Neuronal stem cell (in vitro differentiated cells): Measurements from ENCODE around the gene XKR7.

ENCODE experiments used
- DNase-seq: peaks from one replicate; pipeline ENCODE4 v3.0.0-alpha.2; 2013; ENCODE audit warnings: low spot score
- H2AFZ ChIP-seq: one replicate; pipeline ENCODE4 v1.6.1; 2013; ENCODE audit warnings: mild to moderate bottlenecking, low read length, inconsistent platforms
- H2AK5ac ChIP-seq: 2 replicates; pipeline ENCODE4 v1.6.1; 2013; ENCODE audit warnings: low read depth, mild to moderate bottlenecking, inconsistent platforms, low read length, moderate library complexity, mixed read lengths
- H2BK120ac ChIP-seq: 2 replicates; pipeline ENCODE4 v1.6.1; 2013; ENCODE audit warnings: low read depth, mild to moderate bottlenecking, inconsistent platforms, low read length, moderate library complexity, mixed read lengths
- H2BK12ac ChIP-seq: one replicate; pipeline ENCODE4 v1.6.1; 2013; ENCODE audit warnings: low read length, inconsistent platforms
- H2BK15ac ChIP-seq: 2 replicates; pipeline ENCODE4 v1.6.1; 2013; ENCODE audit warnings: mild to moderate bottlenecking, low read length, inconsistent platforms, mixed read lengths
- H2BK5ac ChIP-seq: one replicate; pipeline ENCODE4 v1.6.1; 2013; ENCODE audit warnings: inconsistent platforms, mild to moderate bottlenecking, low read length, moderate library complexity
- H3K14ac ChIP-seq: one replicate; pipeline ENCODE4 v1.6.1; 2013; ENCODE audit warnings: low read length, inconsistent platforms
- H3K18ac ChIP-seq: 2 replicates; pipeline ENCODE4 v1.6.1; 2013; ENCODE audit warnings: low read length, inconsistent platforms
- H3K23ac ChIP-seq: 2 replicates; pipeline ENCODE4 v1.6.1; 2013; ENCODE audit warnings: low read depth, mild to moderate bottlenecking, mixed read lengths, low read length, inconsistent platforms; ENCODE audit not compliant: poor library complexity
- H3K27ac ChIP-seq: replicated peaks from 3 replicates; pipeline ENCODE4 v1.5.1; 2013; ENCODE audit warnings: low read length, inconsistent platforms
- H3K27me3 ChIP-seq, 3 experiments: 2 replicates each; pipeline ENCODE4 v1.6.1; 2013; ENCODE audit warnings: low read length in 3 of 3, mild to moderate bottlenecking in 2 of 3, inconsistent platforms in 1 of 3, low read depth in 1 of 3, mixed read lengths in 1 of 3, moderate library complexity in 1 of 3; ENCODE audit not compliant: control insufficient read depth in 3 of 3, insufficient read depth in 3 of 3
- H3K36me3 ChIP-seq, 2 donors: replicated peaks in 1 of 2; 2 replicates each; pipeline ENCODE4 v1.6.1; 2013; ENCODE audit warnings: low read length in 2 of 2; ENCODE audit not compliant: control insufficient read depth in 2 of 2, insufficient read depth in 2 of 2
- H3K4ac ChIP-seq: 2 replicates; pipeline ENCODE4 v1.6.1; 2013; ENCODE audit warnings: inconsistent platforms, mild to moderate bottlenecking, low read length, moderate library complexity
- H3K4me1 ChIP-seq, 2 donors: 1 replicate in 1 of 2; 2 replicates in 1 of 2; pipeline ENCODE4 v1.6.1; 2013; ENCODE audit warnings: low read length in 2 of 2, low read depth in 1 of 2; ENCODE audit not compliant: control insufficient read depth in 2 of 2, insufficient read depth in 1 of 2
- H3K4me2 ChIP-seq: one replicate; pipeline ENCODE4 v1.6.1; 2013; ENCODE audit warnings: mild to moderate bottlenecking, low read length, inconsistent platforms; ENCODE audit not compliant: insufficient read depth, poor library complexity, severe bottlenecking
- H3K4me3 ChIP-seq, 2 donors: 2 replicates each; pipeline ENCODE4 v1.5.1; 2013; ENCODE audit warnings: low read length in 2 of 2, mild to moderate bottlenecking in 2 of 2, inconsistent platforms in 1 of 2, moderate library complexity in 1 of 2
- H3K79me1 ChIP-seq: one replicate; pipeline ENCODE4 v1.6.1; 2013; ENCODE audit warnings: low read depth, mild to moderate bottlenecking, inconsistent platforms, low read length, moderate library complexity
- H3K9ac ChIP-seq: one replicate; pipeline ENCODE4 v1.6.1; 2013; ENCODE audit warnings: mild to moderate bottlenecking, low read depth, low read length, inconsistent platforms; ENCODE audit not compliant: poor library complexity
- H3K9me3 ChIP-seq, 2 donors: replicated peaks in 1 of 2; 2 replicates each; pipeline versions ENCODE3 to v1.6.1; 2013; ENCODE audit warnings: low read length in 2 of 2, mild to moderate bottlenecking in 2 of 2, inconsistent platforms in 1 of 2, low read depth in 1 of 2, mixed read lengths in 1 of 2, moderate library complexity in 1 of 2; ENCODE audit not compliant: control insufficient read depth in 2 of 2, insufficient read depth in 1 of 2
- H4K8ac ChIP-seq: one replicate; pipeline ENCODE4 v1.6.1; 2013; ENCODE audit warnings: low read depth, mild to moderate bottlenecking, inconsistent platforms, low read length, moderate library complexity
- H4K91ac ChIP-seq: one replicate; pipeline ENCODE4 v1.6.1; 2013; ENCODE audit warnings: low read length, low read depth, mild to moderate bottlenecking, inconsistent platforms; ENCODE audit not compliant: poor library complexity
- WGBS, 2 donors: extraction: QIAGEN DNeasy Blood & Tissue Kit; methylation state at CpG; one replicate each; pipeline ENCODE4 v1.1.7; 2013; ENCODE audit warnings: missing lambda C conversion rate in 2 of 2, mixed read lengths in 1 of 2; ENCODE audit not compliant: insufficient read length in 2 of 2, insufficient replicate concordance in 1 of 2; ENCODE audit errors: extremely low coverage in 2 of 2; 5-methylcytosine and 5-hydroxymethylcytosine counted together

XKR7 gene

GRCh38 chr20:31939661-31940060, 28.3 kb upstream of the XKR7 start:
- H2BK5ac ChIP-seq, result no peak overlapping the region
- H4K91ac ChIP-seq, result no peak overlapping the region
- H3K36me3 ChIP-seq, result peaks cover 6 to 7% of the 10 kb centered on the region in 2 donors
- H3K27me3 ChIP-seq, result peaks cover 0 to 5% (median 0%) of the 10 kb centered on the region in 3 experiments
- no peak overlapping the region for H2BK15ac ChIP-seq
- H2AFZ ChIP-seq, result no peak overlapping the region
- no peak overlapping the region for H3K14ac ChIP-seq
- H3K18ac ChIP-seq, result no peak overlapping the region
- H2AK5ac ChIP-seq, result no peak overlapping the region
- H3K4me2 ChIP-seq, result no peak overlapping the region
- H4K8ac ChIP-seq, result no peak overlapping the region
- H3K27ac ChIP-seq, result no peak overlapping the region
- no peaks in the 10 kb centered on the region for H3K9me3 ChIP-seq
- H3K79me1 ChIP-seq, result no peaks in the 10 kb centered on the region
- no peak overlapping the region for H3K4me3 ChIP-seq
- H3K9ac ChIP-seq, result no peak overlapping the region
- H3K4ac ChIP-seq, result no peak overlapping the region
- no peak overlapping the region for H3K23ac ChIP-seq
- no peak overlapping the region for H2BK12ac ChIP-seq
- DNase-seq, result no peak
- H3K4me1 ChIP-seq, result peaks cover 0 to 2% of the 10 kb centered on the region in 2 donors
- H2BK120ac ChIP-seq, result no peak overlapping the region
- WGBS, 2 donors, result no CpG with 5 or more reads among the region's 2 CpGs

- whole genome bisulfite sequencing, 2 donors, result no CpG with 5 or more reads among the region's 2 CpGs
Observed at GRCh38 chr20:31943052-31943471, 24.9 kb upstream of the XKR7 start.

GRCh38 chr20:31945319-31945718, 22.6 kb upstream of the XKR7 start:
- Histone ChIP-seq H3K4ac (no peak overlapping the region), H2AFZ (no peak overlapping the region)

More at GRCh38 chr20:31943052-31943471, 24.9 kb upstream of the XKR7 start:
- no peak overlapping the region for H3K27ac ChIP-seq
- H3K79me1 ChIP-seq, result no peaks in the 10 kb centered on the region
- H3K4me2 ChIP-seq, result no peak overlapping the region
- no peak overlapping the region for H2BK120ac ChIP-seq
- no peak overlapping the region for H2BK15ac ChIP-seq
- no peak for DNase-seq
- no peak overlapping the region for H4K8ac ChIP-seq
- no peak overlapping the region for H3K9ac ChIP-seq
- H3K36me3 ChIP-seq, result peaks cover 31 to 41% of the 10 kb centered on the region in 2 donors
- no peak overlapping the region for H2BK5ac ChIP-seq
- no peak overlapping the region for H3K18ac ChIP-seq
- no peak overlapping the region for H2AK5ac ChIP-seq
- H3K4me1 ChIP-seq, result no peaks in the 10 kb centered on the region
- H2BK12ac ChIP-seq, result no peak overlapping the region
- no peak overlapping the region for H2AFZ ChIP-seq
- H3K23ac ChIP-seq, result no peak overlapping the region
- H3K4me3 ChIP-seq, result no peak overlapping the region
- no peak overlapping the region for H3K4ac ChIP-seq
- H4K91ac ChIP-seq, result no peak overlapping the region
- peaks cover 0 to 2% of the 10 kb centered on the region in 2 donors for H3K9me3 ChIP-seq
- no peak overlapping the region for H3K14ac ChIP-seq
- no peaks in the 10 kb centered on the region for H3K27me3 ChIP-seq

GRCh38 chr20:31945785-31946184, 22.2 kb upstream of the XKR7 start:
- H3K23ac ChIP-seq, result no peak overlapping the region
- DNase-seq, result no peak
- H2AK5ac ChIP-seq, result no peak overlapping the region
- no peak overlapping the region for H2BK15ac ChIP-seq
- H4K91ac ChIP-seq, result no peak overlapping the region
- no peak overlapping the region for H2BK5ac ChIP-seq
- no peak overlapping the region for H3K9ac ChIP-seq
- no peak overlapping the region for H2AFZ ChIP-seq
- peaks cover 1% of the 10 kb centered on the region in 2 donors for H3K4me1 ChIP-seq
- H2BK120ac ChIP-seq, result no peak overlapping the region
- WGBS, 2 donors, result no CpG with 5 or more reads among the region's 6 CpGs
- no peaks in the 10 kb centered on the region for H3K27me3 ChIP-seq
- H4K8ac ChIP-seq, result no peak overlapping the region
- no peak overlapping the region for H2BK12ac ChIP-seq
- no peak overlapping the region for H3K14ac ChIP-seq
- no peak overlapping the region for H3K4me3 ChIP-seq
- H3K18ac ChIP-seq, result no peak overlapping the region
- peaks cover 42 to 67% of the 10 kb centered on the region in 2 donors for H3K36me3 ChIP-seq
- H3K4me2 ChIP-seq, result no peak overlapping the region
- H3K9me3 ChIP-seq, result peaks cover 0 to 8% of the 10 kb centered on the region in 2 donors
- H3K27ac ChIP-seq, result no peak overlapping the region
- H3K4ac ChIP-seq, result no peak overlapping the region
- H3K79me1 ChIP-seq, result peaks cover 4% of the 10 kb centered on the region

More at GRCh38 chr20:31945319-31945718, 22.6 kb upstream of the XKR7 start:
- no peak overlapping the region for H3K18ac ChIP-seq
- peaks cover 42 to 63% of the 10 kb centered on the region in 2 donors for H3K36me3 ChIP-seq
- H4K8ac ChIP-seq, result no peak overlapping the region
- H2AK5ac ChIP-seq, result no peak overlapping the region
- H3K27ac ChIP-seq, result no peak overlapping the region
- H3K4me1 ChIP-seq, result no peaks in the 10 kb centered on the region
- no peak overlapping the region for H3K4me2 ChIP-seq
- H2BK5ac ChIP-seq, result peak overlapping the region; percentile 1
- no peak overlapping the region for H3K9ac ChIP-seq
- no peak overlapping the region for H2BK15ac ChIP-seq
- H3K23ac ChIP-seq, result no peak overlapping the region
- H3K79me1 ChIP-seq, result peaks cover 4% of the 10 kb centered on the region
- H2BK120ac ChIP-seq, result no peak overlapping the region
- H3K4me3 ChIP-seq, result no peak overlapping the region
- WGBS, 2 donors, result no CpG with 5 or more reads among the region's 4 CpGs
- H4K91ac ChIP-seq, result no peak overlapping the region
- no peak for DNase-seq
- H3K14ac ChIP-seq, result no peak overlapping the region
- H3K9me3 ChIP-seq, result peaks cover 0 to 8% of the 10 kb centered on the region in 2 donors
- no peaks in the 10 kb centered on the region for H3K27me3 ChIP-seq
- no peak overlapping the region for H2BK12ac ChIP-seq
